GM18519 (cell line): ENCODE data around the gene USP40.
"Not testable (repeated sequence)": the region's sequence is repeated elsewhere in the genome, so short reads cannot be mapped to it uniquely, and the experiment has no call there.

Experiments
- ATAC-seq: cut with Tn5 transposase; IDR thresholded peaks from one replicate; pipeline ENCODE4 v1.9.1; 2021; ENCODE audit warnings: mild to moderate bottlenecking, moderate library complexity; ENCODE audit not compliant: unreplicated experiment, low FRiP score

Gene USP40

GRCh38 chr2:233566141-233566956, at the start of gene USP40:
Gene USP40, minus strand, starts transcription at chr2:233566782. Its CDS starts 1,228 bp downstream, at chr2:233565554.
- ATAC-seq = no peak

- no peak for ATAC-seq
Measured at GRCh38 chr2:233611284-233611683, 44.7 kb upstream of the USP40 start.

- ATAC-seq = no peak
Measured at GRCh38 chr2:233605680-233606079, 39.1 kb upstream of the USP40 start.

GRCh38 chr2:233604826-233605225, 38.2 kb upstream of the USP40 start:
- no peak for ATAC-seq

GRCh38 chr2:233603520-233603919, 36.9 kb upstream of the USP40 start:
- no peak for ATAC-seq

GRCh38 chr2:233602076-233602475, 35.5 kb upstream of the USP40 start:
- ATAC-seq = no peak

- no peak for ATAC-seq
Measured at GRCh38 chr2:233600386-233600785, 33.8 kb upstream of the USP40 start.

GRCh38 chr2:233598952-233599351, 32.4 kb upstream of the USP40 start:
- no peak for ATAC-seq

GRCh38 chr2:233597522-233597921, 30.9 kb upstream of the USP40 start:
- no peak for ATAC-seq

GRCh38 chr2:233593201-233593600, 26.6 kb upstream of the USP40 start:
- ATAC-seq = no peak

GRCh38 chr2:233592706-233593105, 26.1 kb upstream of the USP40 start:
- ATAC-seq = not testable (repeated sequence)

GRCh38 chr2:233588400-233588799, 21.8 kb upstream of the USP40 start:
- ATAC-seq = no peak

GRCh38 chr2:233584210-233584609, 17.6 kb upstream of the USP40 start:
- no peak for ATAC-seq

- not testable (repeated sequence) for ATAC-seq
Measured at GRCh38 chr2:233583217-233583965, 16.8 kb upstream of the USP40 start.

GRCh38 chr2:233577341-233577740, 10.8 kb upstream of the USP40 start:
- ATAC-seq = not testable (repeated sequence)

- no peak for ATAC-seq
Measured at GRCh38 chr2:233572468-233572867, 5.9 kb upstream of the USP40 start.

- ATAC-seq = no peak
Measured at GRCh38 chr2:233571462-233571861, 4.9 kb upstream of the USP40 start.

GRCh38 chr2:233571001-233571400, 4.4 kb upstream of the USP40 start:
- no peak for ATAC-seq

GRCh38 chr2:233565685-233566140, 869 bp downstream of the USP40 start:
- no peak for ATAC-seq

- no peak for ATAC-seq
Measured at GRCh38 chr2:233563663-233564430, 2.7 kb downstream of the USP40 start.
